Duodenal mucosa (tissue), 2 donors: ENCODE results near the gene PLXNB2.

ENCODE experiments used
- H3K27ac ChIP-seq: one replicate; pipeline ENCODE4 v1.7.0; 2013; ENCODE audit warnings: low read depth, low read length
- H3K27me3 ChIP-seq, 2 donors: one replicate each; pipeline ENCODE4 v1.7.0; 2013; ENCODE audit warnings: low read length in 2 of 2, control low read depth in 1 of 2; ENCODE audit not compliant: insufficient read depth in 2 of 2, control insufficient read depth in 1 of 2
- H3K36me3 ChIP-seq, 2 donors: one replicate each; pipeline ENCODE4 v1.7.0; 2013; ENCODE audit warnings: low read length in 2 of 2, control low read depth in 1 of 2; ENCODE audit not compliant: insufficient read depth in 2 of 2, control insufficient read depth in 1 of 2
- H3K4me1 ChIP-seq, 2 donors: one replicate each; pipeline ENCODE4 v1.7.0; 2013; ENCODE audit warnings: low read length in 2 of 2, control low read depth in 1 of 2; ENCODE audit not compliant: insufficient read depth in 2 of 2, control insufficient read depth in 1 of 2
- H3K4me3 ChIP-seq, 2 donors: one replicate each; pipeline ENCODE4 v1.7.0; 2013; ENCODE audit warnings: low read length in 2 of 2, low read depth in 1 of 2
- H3K9ac ChIP-seq, 2 donors: one replicate each; pipeline ENCODE4 v1.7.0; 2013; ENCODE audit warnings: low read length in 2 of 2, low read depth in 1 of 2
- H3K9me3 ChIP-seq, 2 donors: one replicate each; pipeline ENCODE4 v1.7.0; 2013; ENCODE audit warnings: low read length in 2 of 2, control low read depth in 1 of 2; ENCODE audit not compliant: control insufficient read depth in 1 of 2

The PLXNB2 gene

GRCh38 chr22:50304528-50305392 lies 2.7 kb downstream of the PLXNB2 start:
- no peaks in the 10 kb centered on the region for H3K9me3 ChIP-seq
- no peaks in the 10 kb centered on the region for H3K36me3 ChIP-seq
- H3K4me3 ChIP-seq = peak overlapping the region; percentile 83 to 86
- H3K4me1 ChIP-seq = peaks cover 53 to 74% of the 10 kb centered on the region in 2 donors
- peak overlapping the region; percentile 82 for H3K9ac ChIP-seq
- no peaks in the 10 kb centered on the region for H3K27me3 ChIP-seq
- H3K27ac ChIP-seq = peak overlapping the region; percentile 91

DNA sequence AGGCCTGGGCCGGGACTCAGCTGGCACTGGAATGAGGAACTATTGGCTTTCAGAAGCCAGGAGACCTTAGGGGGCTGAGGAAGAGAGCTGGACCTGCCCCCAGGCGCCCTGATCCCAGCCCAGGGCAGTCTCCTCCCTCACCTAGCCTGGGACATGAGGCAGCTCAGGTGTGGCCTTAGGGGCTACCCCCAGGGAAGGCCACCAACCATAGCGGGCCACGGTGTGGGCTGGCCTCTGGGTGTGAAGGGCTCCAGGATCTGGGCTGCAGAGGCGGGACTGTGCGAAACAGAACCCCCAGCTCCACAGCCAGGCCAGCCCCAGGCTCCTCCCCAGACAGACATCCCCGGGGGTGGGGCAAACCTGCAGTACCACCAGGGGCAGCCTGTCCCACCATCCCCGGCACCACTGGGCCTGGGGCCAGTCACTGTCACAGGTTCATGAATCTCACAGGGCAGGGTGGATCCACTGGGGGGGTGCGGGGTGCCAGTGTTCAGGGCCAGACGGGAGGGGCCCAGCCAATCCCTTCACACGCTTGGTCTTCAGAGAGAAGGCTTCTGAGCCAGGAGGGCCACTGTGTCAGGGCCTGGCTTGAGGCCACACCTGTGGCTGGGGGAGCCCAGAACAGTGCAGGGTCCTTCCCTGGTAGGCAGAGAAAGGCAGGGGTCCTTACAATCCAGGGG lies 3.5 kb downstream of the PLXNB2 start:
- Histone ChIP-seq H3K9me3 (no peaks in the 10 kb centered on the region), H3K27ac (peak overlapping the region; percentile 91), H3K9ac (peak overlapping the region; percentile 43 to 56), H3K4me3 (peak overlapping the region in 1 of 2 donors; percentile 44), H3K27me3 (no peaks in the 10 kb centered on the region), H3K4me1 (peaks cover 53 to 70% of the 10 kb centered on the region in 2 donors), H3K36me3 (no peaks in the 10 kb centered on the region)

DNA sequence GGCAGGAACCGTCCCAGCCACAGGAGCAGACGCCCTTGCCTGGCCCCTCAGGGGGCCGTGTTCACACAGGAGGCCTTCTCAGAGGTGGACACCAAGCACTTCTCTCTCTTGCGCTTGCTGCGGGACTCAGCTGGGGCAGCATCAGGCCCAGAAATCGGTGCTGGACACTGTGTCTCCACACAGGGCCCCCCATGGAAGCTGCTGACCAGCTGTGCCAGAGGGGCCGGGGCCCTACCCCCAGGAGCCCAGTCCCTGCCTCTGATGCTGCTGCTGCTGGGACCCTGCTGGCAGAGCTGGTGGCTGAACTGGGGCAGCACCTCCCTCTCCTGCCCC lies 4.0 kb downstream of the PLXNB2 start:
- Histone ChIP-seq H3K9ac (peak overlapping the region; percentile 43 to 56), H3K27me3 (no peaks in the 10 kb centered on the region), H3K27ac (peak overlapping the region; percentile 91), H3K9me3 (no peaks in the 10 kb centered on the region), H3K4me1 (peaks cover 58 to 71% of the 10 kb centered on the region in 2 donors), H3K36me3 (no peaks in the 10 kb centered on the region), H3K4me3 (peak overlapping the region; percentile 28 to 44)

DNA sequence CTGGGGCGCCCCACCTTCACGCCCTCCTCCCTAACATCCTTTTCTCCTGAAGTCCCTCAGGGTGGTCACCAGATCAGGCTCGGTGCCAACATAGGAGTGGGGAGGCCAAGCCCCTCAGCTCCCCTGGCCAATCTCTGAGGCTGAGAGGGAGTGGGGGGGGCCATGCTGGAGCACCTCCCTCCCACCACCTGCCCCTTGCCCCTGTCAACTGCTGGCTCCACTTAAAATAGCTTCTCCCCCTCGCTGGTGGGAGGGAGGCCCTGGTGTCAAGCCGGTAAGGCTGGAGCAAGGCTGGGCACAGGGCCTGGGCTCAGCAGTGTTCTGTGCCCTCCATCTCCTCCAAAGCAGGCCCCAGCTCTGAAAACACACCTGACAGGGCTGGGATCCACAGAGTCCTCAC lies 4.9 kb downstream of the PLXNB2 start:
- Histone ChIP-seq H3K9me3 (no peaks in the 10 kb centered on the region), H3K27ac (peak overlapping the region; percentile 49), H3K36me3 (no peaks in the 10 kb centered on the region), H3K27me3 (no peaks in the 10 kb centered on the region), H3K4me3 (no peak overlapping the region), H3K4me1 (peaks cover 63 to 73% of the 10 kb centered on the region in 2 donors), H3K9ac (peak overlapping the region; percentile 32 to 56)

DNA sequence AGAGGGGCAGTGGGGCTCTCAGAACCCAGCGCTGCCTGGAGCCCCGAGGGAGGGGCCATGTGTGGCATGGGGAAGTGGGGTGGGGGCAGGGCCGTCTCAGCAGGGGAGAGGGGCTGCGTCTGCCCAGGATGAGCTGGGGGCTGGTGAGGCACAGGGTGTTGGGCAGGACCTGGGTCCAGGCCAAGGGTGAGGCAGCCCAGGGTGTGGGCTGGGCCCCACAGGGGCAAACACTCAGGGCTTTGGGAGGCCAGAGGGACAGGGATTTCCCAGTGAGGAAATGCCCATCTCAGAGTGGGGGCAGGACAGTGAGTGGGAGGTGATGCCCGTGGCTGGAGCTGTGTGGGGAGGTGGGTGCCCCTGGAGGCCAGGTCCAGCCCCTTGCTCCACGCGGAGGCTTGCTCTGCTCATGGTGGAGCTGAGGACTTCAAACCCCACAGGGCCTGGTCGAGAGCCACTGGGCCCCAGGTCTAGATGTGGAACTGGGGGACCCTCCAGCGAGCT lies 5.4 kb downstream of the PLXNB2 start:
- Histone ChIP-seq H3K27ac (peak overlapping the region; percentile 49), H3K4me1 (peaks cover 67 to 77% of the 10 kb centered on the region in 2 donors), H3K36me3 (no peaks in the 10 kb centered on the region), H3K9ac (peak overlapping the region; percentile 32 to 56), H3K27me3 (no peaks in the 10 kb centered on the region), H3K4me3 (peak overlapping the region in 1 of 2 donors; percentile 12), H3K9me3 (no peaks in the 10 kb centered on the region)

DNA sequence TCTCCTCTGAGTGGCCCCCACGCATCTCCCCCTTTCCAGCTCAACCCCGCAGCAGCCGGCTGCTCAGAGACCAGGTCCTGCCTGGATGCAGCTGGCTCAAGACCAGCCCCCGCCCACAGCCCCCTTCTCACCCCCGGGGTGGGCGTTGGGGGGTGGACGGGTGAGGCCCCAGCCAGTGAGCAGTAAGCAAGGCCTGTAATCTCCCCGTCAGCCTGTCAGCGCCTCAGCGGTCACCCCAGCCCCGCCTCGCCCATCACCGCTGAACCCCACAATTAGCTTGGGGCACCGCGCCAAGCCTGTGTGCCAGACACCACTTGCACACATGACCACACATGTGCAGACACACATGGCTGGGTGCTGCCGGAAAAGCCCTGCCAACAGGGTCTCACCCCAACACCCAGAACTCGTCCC lies 5.9 kb downstream of the PLXNB2 start:
- no peaks in the 10 kb centered on the region for H3K9me3 ChIP-seq
- peaks cover 72 to 82% of the 10 kb centered on the region in 2 donors for H3K4me1 ChIP-seq
- H3K4me3 ChIP-seq = peak overlapping the region in 1 of 2 donors; percentile 12
- H3K27me3 ChIP-seq = no peaks in the 10 kb centered on the region
- H3K36me3 ChIP-seq = no peaks in the 10 kb centered on the region
- no peak overlapping the region for H3K9ac ChIP-seq
- H3K27ac ChIP-seq = peak overlapping the region; percentile 49

DNA sequence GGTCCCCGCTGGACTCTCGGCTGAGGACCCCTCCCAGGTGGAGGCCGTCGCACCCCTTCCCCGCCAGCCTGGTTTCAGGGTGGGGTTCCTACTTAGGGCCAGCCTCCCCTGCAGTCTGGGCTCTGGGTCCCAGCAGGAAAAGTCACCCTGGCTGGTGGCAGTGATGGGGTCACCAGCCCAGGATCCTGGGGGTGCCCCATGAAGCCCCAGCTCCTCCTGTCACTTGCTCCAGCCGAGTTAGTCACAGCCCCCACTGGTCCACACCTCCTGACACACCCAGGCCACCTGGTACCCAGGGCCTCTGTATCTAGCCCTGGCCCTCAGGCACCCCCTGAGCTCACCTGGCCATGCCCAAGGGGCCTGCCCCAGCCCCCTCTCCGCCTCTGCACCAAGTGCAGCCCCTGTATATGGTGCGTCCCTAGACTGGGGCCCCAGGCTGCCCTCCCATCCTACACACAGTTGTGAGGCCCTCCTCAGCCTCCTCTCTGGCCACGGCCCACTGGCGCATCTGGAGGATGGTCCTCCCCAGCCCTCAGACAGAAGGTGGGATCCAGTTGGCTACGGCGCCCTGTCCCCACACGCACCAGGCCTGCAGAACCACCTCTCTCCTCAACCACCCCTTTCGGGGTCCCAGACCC lies 6.7 kb downstream of the PLXNB2 start:
- Histone ChIP-seq H3K4me1 (peaks cover 74 to 83% of the 10 kb centered on the region in 2 donors), H3K4me3 (peak overlapping the region in 1 of 2 donors; percentile 12), H3K27ac (peak overlapping the region; percentile 22), H3K36me3 (no peaks in the 10 kb centered on the region), H3K9ac (peak overlapping the region in 1 of 2 donors; percentile 25), H3K27me3 (no peaks in the 10 kb centered on the region), H3K9me3 (no peaks in the 10 kb centered on the region)

GRCh38 chr22:50299785-50300619 lies 7.4 kb downstream of the PLXNB2 start:
- Histone ChIP-seq H3K27me3 (no peaks in the 10 kb centered on the region), H3K9me3 (no peaks in the 10 kb centered on the region), H3K36me3 (no peaks in the 10 kb centered on the region), H3K9ac (peak overlapping the region in 1 of 2 donors; percentile 25), H3K4me1 (peaks cover 73 to 76% of the 10 kb centered on the region in 2 donors), H3K27ac (peak overlapping the region; percentile 66), H3K4me3 (peak overlapping the region; percentile 32 to 43)

DNA sequence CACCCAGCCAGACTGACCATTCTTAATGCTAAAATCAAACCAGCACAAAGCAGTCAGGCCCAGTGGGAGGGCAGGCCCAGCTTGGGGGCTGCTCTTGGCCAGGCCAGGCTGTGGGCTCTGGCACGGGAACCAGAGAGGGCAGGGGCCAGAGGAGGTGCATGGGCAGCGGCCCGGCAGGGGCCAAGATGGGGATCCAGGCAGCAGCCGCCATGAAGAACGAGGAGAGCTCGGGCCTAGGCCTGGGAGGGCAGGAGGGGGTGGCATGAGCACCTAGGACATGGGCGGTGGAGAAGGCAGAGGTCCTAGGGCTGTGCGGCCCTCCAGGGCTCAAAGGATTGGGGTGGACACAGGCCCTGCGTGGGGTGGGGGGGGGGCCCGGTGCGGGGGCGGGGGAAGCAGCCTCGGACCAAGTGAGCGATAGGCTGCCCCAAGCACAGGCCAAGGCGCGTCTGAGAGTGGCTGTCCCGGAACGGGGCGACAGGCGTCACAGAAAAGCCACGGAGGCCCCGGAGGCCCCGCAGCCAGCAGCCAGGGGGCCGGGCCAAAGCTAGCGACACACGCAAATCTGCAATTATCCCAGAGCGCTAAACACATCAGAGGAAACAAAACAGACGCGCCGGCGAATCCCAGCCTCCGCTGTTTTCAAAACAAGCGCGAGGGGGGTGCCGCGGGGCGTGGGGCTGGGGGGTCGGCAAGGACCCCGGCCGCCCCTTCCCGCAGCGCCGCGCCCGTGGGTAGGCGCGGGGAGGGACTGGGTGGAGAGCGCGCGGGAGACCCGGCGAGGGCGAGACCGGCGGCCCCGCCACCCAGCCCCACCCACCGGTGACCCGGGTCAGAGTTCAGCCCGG lies 8.3 kb downstream of the PLXNB2 start:
- H3K36me3 ChIP-seq = peaks cover 0 to 3% of the 10 kb centered on the region in 2 donors
- H3K9ac ChIP-seq = peak overlapping the region in 1 of 2 donors; percentile 12
- H3K9me3 ChIP-seq = no peaks in the 10 kb centered on the region
- peak overlapping the region; percentile 32 to 43 for H3K4me3 ChIP-seq
- H3K4me1 ChIP-seq = peaks cover 74 to 75% of the 10 kb centered on the region in 2 donors
- peak overlapping the region; percentile 66 for H3K27ac ChIP-seq
- no peaks in the 10 kb centered on the region for H3K27me3 ChIP-seq
